GM21619 (cell line): ENCODE measurements around the gene KIAA0408.

ENCODE experiments used
- ATAC-seq: cut with Tn5 transposase; IDR thresholded peaks from one replicate; pipeline ENCODE4 v1.9.1; 2021; ENCODE audit not compliant: unreplicated experiment

Gene KIAA0408

DNA sequence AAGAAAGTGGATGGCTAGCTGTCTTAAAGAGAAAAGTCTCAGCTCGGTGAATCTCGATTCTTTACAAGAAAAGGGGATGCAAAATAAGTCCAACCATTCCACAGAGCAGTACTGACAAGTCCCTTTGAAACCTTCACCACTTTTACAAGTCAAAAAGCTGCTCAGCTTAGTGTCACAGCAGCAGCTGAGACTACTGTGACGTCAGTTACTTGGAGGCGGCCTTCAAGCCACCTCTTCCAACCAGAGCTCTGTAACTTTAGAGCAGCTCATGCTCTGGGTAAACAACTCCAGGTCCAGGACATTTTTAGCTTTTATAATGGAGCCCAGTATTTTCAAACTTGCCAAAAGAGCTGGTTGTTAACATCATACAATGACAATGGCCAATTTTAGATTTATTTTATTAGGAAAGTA, at the start of gene KIAA0408:
TSS of gene KIAA0408 (minus strand) at position 159 of the 411 bp plus-strand sequence. CDS start 5,408 bp downstream, outside the sequence.
- ATAC-seq = no peak

DNA sequence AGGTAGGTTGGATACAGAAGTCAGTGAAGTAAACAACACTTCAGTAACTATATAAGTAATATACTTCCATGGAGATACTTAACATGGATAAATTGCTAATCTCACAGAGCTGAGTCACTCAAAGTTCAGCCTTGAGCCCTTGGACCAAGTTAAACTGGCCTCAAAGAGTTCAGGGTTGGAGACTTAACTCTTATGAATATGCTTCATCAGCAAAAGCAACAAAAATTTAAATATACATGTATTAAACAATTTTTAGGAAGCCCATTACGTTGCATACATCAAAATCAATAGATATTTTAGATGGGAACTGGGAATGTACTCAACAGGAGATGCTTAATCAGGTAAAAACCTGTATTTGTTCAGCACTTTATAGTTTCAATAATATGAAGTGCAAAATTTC, 47.7 kb upstream of the KIAA0408 start:
- ATAC-seq = no peak

DNA sequence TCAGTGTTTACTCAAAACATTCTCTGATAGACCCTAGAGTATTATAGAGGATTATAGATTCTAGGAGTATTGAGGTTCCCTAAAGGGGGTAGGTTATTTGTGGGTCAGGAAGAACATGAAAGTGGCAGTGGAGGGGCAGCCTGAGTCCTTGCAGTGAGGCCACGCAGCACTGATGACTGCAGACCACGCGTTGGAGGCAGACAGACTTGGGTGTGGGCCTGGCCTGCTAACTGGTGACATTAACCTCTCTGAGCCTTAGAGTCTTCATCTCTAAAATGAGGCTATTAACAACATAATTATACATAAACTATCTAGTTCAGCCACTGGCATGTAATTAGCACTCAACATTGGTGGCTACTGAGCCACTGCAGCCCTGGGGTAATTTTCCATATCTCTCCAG, 43.8 kb upstream of the KIAA0408 start:
- no peak for ATAC-seq

DNA sequence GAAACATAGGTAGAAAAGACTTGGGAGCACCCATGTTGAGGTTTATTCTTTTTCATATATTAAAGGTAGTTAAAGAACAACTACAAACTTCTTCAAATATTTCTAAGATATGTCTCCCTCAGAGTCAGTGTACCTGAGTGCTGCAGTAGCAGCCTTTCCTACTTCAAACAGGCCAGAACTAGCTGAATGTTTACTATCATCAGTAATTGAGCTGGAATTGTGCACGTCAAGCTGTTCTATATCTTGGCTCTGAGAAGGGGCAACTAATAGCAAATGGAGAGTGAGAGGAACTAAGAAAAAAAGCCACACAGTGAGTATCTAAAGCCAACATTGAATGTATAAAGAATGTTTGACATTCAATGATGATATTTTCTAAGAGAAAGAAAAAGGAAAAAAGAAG, 38.2 kb upstream of the KIAA0408 start:
- no peak for ATAC-seq

DNA sequence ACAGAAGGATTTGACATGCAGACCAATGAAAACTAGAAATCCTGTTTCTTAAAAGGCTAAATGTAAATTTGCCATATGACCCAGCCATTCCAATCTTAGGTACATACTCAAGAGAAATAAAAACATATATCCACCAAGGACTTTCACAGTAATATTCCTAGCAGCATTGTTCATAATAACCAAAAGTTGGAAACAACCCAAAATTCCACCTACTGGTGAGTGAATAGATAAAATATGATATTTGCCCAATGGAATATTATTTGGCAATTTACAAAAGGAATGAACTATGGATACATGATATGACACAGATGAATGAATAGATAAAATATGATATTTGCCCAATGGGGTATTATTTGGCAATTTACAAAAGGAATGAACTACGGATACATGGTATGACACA, 37.3 kb upstream of the KIAA0408 start:
- no peak for ATAC-seq

DNA sequence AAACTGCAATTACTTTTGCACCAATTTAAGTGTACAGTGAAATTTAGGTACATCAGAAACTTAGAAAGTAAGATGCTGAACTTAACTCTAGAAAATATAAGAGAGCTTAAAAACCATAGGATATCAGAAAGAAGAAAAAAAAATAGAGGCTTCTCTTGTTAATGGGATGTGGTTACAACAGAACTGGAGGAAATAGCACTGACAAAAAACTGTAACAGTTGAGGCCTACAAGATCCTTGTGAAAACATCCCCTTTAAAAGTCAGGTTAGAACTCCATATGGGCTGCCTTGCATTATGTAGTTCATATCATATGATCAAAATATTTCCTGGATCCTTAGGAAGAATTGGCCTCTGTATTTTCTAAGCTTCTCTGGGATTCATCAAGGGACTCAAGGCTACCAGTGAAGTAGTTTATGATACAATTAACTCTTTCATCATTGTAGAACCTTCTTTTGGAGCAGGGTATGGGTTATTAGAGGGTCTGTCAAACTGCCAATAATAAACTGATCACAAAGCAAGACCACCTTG, 35.1 kb upstream of the KIAA0408 start:
- no peak for ATAC-seq

DNA sequence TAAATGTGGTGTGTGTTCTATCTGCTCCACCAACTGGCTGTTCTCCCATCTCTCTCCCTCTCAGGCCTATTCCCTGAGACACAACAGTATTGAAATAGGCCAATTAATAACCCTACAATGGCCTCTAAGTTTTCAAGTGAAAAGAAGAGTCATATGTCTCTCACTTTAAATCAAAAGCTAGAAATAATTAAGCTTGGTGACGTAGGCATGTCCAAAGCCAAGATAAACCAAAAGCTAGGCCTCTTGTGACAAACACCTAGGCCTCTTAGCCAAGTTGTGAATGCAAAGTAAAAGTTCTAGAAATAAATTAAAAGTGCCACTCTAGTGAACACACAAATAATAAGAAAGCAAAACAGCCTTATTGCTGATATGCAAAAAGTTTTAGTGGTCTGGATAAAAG, 30.1 kb upstream of the KIAA0408 start:
- ATAC-seq = no peak

DNA sequence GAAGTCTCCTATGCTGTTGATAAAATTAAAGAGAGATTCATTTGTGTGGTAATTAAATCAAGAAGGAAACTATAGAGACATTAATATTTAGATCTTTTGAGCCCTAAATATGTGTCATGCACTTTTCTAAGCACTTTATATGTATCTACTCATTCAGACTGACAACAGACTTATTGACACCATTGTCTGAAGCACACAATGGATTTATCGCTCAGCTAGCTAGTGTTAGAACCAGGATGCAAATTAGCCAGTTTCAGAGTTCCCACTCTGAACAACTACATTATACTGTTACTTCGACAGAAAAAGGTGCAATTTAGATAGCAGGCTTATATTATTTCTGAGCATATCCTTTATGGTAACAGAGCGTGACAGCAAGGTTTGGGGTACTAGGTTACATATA, 27.7 kb upstream of the KIAA0408 start:
- ATAC-seq = no peak

DNA sequence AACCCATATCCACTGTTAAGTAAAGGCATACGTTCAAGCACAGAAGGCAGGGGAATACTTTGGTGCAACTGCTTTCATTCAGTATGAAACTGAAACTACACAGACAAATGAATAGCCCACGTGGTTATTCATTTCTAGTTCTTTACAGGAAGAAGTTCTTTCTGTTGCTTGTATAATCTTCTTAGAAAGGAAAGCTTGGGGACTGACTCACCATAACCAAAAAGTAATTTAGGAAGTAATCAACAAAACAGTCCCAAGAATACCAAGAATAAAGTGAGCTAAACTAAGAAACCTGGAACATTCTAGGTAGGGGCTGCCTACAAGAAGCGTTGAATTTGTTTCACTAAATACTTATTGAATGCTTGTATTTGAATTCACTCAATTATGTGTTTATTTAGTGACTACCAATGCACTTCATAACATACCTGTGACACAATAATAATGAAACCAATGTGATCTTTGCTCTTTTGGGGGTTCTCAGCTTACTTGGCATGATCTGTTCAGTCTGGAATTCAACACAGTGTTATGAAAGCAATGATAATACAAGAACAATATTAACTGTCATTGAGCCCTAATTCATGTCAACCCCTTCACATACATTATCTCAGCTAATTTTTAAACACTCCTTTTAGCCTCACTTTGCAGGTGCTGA, 25.1 kb upstream of the KIAA0408 start:
- ATAC-seq = peak; percentile 99

DNA sequence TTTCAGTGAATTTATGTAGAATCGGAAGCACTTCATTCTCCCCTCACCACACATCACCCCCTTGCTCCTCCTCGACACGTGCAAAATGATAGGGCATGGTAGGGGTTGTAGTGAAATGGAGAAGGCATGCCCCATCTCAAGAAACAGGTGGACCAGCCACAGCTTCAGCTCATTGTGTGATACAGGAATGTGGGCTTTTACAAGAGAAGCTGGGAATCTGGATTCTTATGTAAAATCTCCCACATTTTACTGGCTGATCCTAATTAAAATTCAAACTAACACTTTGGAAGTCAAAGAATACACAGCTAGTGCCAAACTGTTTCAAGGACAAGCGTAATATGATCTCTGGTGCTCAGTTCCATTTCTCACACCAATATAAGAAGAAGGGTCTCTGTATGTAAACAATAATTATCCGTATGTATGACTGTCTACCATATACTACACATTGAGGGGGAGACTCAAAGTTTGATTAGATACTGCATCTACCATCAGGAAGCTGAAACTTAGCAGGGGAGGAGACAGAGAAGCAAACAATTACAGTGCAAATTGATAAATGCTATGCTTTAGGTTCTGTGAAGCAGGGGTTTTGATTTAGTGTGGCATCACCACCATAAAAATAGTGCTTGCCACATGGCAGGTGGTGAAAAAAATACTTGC, 24.3 kb upstream of the KIAA0408 start:
- peak; percentile 19 for ATAC-seq

DNA sequence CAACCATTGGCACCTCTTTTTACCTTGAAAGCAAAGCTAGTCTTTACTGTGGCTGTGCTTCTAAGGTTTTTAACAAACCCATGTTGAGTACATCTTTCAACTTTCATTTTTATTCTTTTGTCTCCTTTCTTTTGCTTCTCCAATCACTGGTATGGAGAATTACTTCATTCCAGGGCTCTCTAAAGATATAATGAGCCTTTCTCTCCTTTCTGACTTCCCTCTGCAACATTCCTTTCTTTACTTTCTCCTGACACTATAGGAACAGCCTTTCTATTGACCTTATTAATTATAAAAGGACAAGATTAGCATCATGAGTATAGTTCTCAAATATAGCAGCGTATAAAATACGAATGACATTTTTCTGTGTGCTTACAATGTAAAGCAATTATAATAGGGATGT, 23.1 kb upstream of the KIAA0408 start:
- no peak for ATAC-seq

DNA sequence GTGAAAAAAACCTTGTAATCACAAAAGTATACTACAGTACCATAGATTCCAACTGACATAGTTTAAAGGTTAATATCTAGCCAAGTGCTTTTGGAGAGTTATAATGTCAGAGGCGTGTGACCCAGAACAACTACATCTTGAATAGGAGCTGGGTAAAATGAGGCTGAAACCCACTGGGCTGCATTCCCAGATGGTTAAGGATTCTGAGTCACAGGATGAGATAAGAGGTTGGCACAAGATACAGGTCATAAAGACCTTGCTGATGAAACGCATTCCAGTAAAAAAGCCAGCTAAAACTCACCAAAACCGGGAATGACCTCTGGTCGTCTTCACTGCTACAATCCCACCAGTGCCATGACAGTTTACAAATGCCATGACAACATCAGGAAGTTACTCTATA, 22.4 kb upstream of the KIAA0408 start:
- no peak for ATAC-seq

DNA sequence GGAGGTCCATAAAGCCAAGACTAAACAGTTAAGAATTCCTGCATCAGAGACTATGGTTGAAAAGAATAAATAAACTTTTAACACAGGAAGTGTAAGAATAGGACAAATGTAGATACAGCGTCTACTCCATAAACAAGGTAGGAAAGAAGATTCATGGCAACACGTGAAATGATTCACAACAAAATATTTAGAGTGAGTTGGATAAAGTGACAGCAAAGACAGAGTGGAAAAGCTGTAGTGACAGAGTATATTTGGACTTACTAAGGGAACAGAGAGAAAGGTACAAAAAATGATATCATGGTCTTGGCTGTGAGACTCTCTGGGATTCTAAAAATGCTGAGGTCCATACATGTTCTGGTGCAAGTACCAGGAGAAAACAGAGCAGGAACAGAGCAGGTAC, 21.9 kb upstream of the KIAA0408 start:
- ATAC-seq = no peak

DNA sequence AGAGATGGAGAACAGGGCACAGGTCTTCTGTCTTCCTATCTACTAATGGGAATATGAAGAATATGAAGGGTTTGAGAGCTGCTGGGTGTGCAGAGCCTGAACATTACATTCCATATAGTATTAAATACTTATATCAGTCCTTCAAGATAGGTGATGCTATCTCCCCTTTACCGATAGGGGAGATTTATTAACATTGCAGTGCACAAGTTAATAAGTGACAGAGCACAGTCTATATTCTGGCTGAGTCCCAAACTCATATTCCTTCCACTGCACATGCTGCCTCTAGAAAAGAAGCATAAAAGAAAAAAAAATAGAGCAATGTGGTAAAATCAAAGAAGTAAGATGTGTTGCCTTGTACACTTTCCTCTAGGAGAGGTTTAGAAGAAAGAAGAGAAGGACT, 18.5 kb upstream of the KIAA0408 start:
- no peak for ATAC-seq

DNA sequence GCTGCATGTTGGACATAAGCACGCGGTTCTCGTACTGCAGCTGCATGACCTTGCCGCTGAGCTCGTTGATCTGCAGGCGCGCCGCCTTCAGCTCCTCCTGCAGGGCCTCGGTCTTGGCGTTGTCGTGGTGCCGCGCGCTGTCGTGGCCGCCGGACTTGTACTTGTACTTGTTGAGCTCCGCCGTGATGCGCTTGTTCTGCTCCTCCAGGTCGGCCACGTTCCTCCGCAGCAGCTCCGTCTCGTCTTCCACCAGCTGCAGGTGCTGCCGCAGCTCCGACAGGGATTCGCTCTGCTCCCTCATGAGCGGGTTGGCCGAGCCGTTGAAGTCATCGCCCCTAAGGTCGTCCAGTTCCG, 16.6 kb upstream of the KIAA0408 start:
- ATAC-seq = no peak

DNA sequence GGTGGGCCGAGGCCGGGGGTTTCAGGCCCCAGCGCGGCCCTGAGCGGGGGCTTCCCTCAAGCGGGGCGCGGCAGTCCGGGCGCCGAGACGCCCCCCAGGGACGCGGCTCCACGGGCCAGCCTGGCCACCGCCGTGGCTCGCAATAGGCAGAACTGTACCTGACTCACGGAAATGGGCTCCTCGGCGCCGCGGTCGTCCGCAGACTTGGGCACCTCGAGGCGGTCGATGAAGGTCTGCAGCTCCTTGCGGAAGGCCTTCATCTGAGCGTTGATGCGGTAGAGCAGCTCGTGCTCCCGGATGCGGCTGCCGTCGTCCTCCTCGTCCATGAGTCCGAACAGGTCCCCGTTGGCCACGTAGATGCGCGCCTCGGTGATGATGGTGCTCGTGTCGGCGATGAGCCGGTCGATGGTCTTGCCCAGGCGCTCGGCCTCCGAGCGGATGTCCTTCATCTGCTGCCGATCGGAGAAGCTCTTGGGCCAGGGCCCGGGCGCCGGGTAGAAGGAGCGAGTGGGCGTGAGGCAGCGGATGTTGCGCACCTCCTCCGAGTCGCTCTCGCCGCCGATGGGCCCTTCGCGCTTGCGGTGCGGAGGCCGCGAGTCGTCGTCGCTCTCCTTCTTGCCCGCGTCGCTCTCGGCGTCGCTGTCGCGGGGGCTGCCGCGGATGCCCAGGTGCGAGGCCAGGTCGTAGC, 16.1 kb upstream of the KIAA0408 start:
- ATAC-seq = no peak

DNA sequence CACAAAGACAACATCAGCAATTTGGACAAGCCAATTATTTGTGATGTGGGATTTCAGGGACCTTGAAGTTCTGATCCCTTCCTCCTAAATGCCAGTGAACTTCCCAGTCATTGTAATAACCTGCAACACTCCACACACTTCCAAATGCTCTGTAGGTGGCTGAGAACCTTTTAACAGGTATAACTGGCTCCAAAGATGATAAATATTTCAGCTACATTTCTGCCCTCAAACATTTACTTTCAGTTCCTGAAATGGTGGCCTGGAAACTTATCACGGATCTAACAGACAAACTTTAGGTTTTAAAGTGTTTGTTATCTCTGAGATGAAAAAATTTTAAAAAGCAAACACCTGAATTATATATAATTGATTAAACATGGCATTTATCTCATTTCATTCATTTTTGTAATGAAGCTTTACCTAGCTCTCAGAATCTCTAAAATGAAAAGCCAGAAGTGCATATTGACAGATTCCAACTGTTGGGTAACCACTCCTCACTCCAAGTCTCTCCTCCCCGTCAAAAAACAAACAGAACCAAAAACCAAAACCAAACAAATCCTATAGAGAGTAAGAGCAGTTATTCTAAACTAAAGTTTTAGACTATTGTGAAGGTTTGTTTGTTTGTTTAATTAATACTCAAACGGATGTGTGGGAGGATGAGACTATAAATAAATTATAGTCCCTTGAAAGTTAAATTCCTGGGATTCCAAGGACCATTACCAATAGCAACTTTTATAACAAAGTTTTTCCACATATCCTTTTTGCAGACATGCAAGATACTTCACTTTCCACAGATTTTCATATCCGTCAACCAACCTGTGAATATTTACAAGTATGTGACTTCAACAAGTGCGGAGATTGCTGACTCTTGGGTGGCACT, 12.4 kb upstream of the KIAA0408 start:
- ATAC-seq = no peak

DNA sequence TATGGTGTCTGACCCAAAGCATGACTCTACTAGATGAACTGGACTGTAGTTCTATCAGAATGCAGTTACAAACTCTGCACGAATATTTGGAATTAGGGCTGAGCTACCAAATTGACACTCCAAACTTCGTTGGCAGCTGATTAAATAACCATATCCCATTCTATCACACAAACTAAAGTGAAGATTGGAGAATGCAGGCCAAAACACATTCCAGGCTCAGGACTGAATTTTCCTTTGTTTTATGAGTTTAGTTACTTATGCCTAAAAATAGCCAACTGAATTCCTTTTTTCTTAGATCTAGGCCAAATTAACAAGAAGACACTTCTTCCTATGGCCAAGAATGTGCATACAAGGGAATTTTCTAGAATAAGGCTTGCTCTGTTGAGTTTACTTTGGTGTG, 9.7 kb upstream of the KIAA0408 start:
- ATAC-seq = no peak

DNA sequence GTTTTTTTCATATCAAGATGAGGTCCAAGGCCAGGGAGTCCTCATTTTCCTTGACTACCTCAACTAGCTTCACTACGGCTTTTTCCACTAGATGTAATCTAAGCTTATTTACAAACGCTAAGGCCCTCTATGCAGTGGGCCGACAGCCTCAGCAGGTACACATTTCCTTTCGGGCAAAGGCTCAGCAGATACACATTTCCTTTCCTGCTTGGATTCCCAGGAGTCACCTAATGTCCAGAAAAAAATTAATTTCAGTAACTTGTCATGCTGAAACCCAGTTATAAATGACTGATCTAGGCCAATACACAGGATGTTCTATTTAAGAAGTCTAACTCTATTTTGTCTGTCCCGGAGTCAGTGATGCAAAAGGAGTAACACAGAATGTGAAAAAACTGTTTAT, 7.2 kb upstream of the KIAA0408 start:
- no peak for ATAC-seq

DNA sequence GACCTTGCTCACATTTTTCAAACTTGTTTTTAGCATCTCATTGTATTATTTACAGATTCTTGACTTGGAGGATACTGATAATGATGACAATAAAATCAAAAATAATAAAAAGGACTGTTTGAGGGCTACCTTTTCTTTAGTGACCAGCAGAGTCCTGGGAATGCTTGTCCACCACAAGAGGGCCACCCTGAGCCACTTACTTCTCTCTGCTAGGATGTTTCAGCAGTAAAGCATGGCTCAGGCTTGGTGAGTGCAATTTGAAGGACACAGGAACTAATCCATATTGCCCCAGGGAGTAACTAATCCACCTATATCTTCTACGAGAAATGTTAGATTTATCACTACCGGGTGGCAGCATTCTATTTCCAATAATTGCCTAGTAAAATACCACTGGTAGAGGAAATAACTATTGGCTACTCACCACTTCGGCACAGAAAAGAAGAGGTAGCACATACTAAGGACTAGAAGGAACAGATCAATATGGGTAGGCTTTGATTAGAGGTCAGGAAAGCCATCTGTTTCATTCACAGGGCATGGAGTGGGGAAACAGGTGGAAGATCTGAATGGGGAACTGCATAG, 5.8 kb upstream of the KIAA0408 start:
- ATAC-seq = peak; percentile 90
